Measurements from ENCODE around the gene DTNB. TPM values are rescaled to one million over a fixed set of nuclear protein-coding genes. Genes with fewer than 3 reads are reported as not detected.

Gene DTNB
- total and polyA plus RNA-seq, 2 donors (not counting 1 experiment from before 2014, with no cell fraction given) = 25.7 to 37.3 TPM

GRCh38 chr2:25594991-25595390 is 78.4 kb downstream of the DTNB start:
- no peak overlapping the region for H3K4me2 ChIP-seq (replicated peaks; ENCODE audit: low read depth, low read length, poor library complexity, severe bottlenecking)
- H3K27me3 ChIP-seq (replicated peaks in 1 of 4; ENCODE audit: control extremely low read depth in 1 of 4, control insufficient read depth in 3 of 4, insufficient read depth in 4 of 4, low read length in 3 of 4) = no peaks in the 10 kb centered on the region
- H3K4me1 ChIP-seq (ENCODE audit: control insufficient read depth in 2 of 2, insufficient read depth in 2 of 2, low read length in 2 of 2) = peaks cover 0 to 8% of the 10 kb centered on the region in 2 donors
- no peaks in the 10 kb centered on the region for H3K9me3 Mint-ChIP-seq (ENCODE audit: insufficient read depth)
- no peaks in the 10 kb centered on the region for H4K20me1 ChIP-seq (ENCODE audit: control insufficient read depth, insufficient read depth, low read length, poor library complexity, severe bottlenecking)
- DNase-seq (no peak), ATAC-seq (ENCODE audit: low read depth) (no peak)
- POLR2A ChIA-PET = no interaction called here
- H3K4me3 ChIP-seq (ENCODE audit: control extremely low read depth in 1 of 5, extremely low read depth in 1 of 5, insufficient read depth in 1 of 5, low read depth in 2 of 5, low read length in 4 of 5) = no peak overlapping the region
- no peak overlapping the region for H3K27ac ChIP-seq (ENCODE audit: low read length in 2 of 2)
- no peak overlapping the region for H3K4me3 Mint-ChIP-seq
- H3K9ac ChIP-seq (ENCODE audit: low read length) = no peak overlapping the region
- peaks cover 11% of the 10 kb centered on the region for H3K4me1 Mint-ChIP-seq
- no peak overlapping the region for H3K27ac Mint-ChIP-seq
- no peaks in the 10 kb centered on the region for H3K27me3 Mint-ChIP-seq
- WGBS (ENCODE audit: insufficient coverage) = 100% methylated on average over 1 of the region's 3 CpGs
- H3K9me3 ChIP-seq (ENCODE audit: control extremely low read depth in 1 of 3, control insufficient read depth in 2 of 3, insufficient read depth in 1 of 3, low read length in 2 of 3) = no peaks in the 10 kb centered on the region
- no peaks in the 10 kb centered on the region for H3K36me3 ChIP-seq (replicated peaks in 1 of 2; ENCODE audit: control extremely low read depth in 1 of 2, control insufficient read depth in 1 of 2, extremely low read depth in 1 of 2, insufficient read depth in 2 of 2, low read length in 1 of 2)
- no peak overlapping the region for H2AFZ ChIP-seq (ENCODE audit: insufficient read depth, low read depth, low read length, poor library complexity, severe bottlenecking)
- intact Hi-C loops (cut with micrococcal nuclease) = no loop called here
- no peaks in the 10 kb centered on the region for H3K79me2 ChIP-seq (ENCODE audit: control insufficient read depth, insufficient read depth, low read length)
- no peak for TF ChIP-seq EZH2 (IDR thresholded peaks at IDR 0.05; ENCODE audit: borderline replicate concordance, insufficient read depth, low read depth, low read length, poor library complexity, severe bottlenecking)
- TF ChIP-seq CTCF (IDR thresholded peaks at IDR 0.05) = no peak
- CTCF ChIA-PET = interaction anchor here (0.6 to 1.8 kb wide), 2 partner anchors 12 to 1194 kb away, joined by 4 to 7 read pairs; no protein-coding TSS in a partner anchor

GRCh38 chr2:25592766-25593292 is 80.5 kb downstream of the DTNB start:
- Histone ChIP-seq H2AFZ (ENCODE audit: insufficient read depth, low read depth, low read length, poor library complexity, severe bottlenecking) (no peak overlapping the region), H3K27me3 (replicated peaks in 1 of 4; ENCODE audit: control extremely low read depth in 1 of 4, control insufficient read depth in 3 of 4, insufficient read depth in 4 of 4, low read length in 3 of 4) (no peaks in the 10 kb centered on the region), H3K9ac (ENCODE audit: low read length) (no peak overlapping the region), H3K36me3 (replicated peaks in 1 of 2; ENCODE audit: control extremely low read depth in 1 of 2, control insufficient read depth in 1 of 2, extremely low read depth in 1 of 2, insufficient read depth in 2 of 2, low read length in 1 of 2) (no peaks in the 10 kb centered on the region), H3K4me1 (ENCODE audit: control insufficient read depth in 2 of 2, insufficient read depth in 2 of 2, low read length in 2 of 2) (peaks cover 0 to 5% of the 10 kb centered on the region in 2 donors), H3K9me3 (ENCODE audit: control extremely low read depth in 1 of 3, control insufficient read depth in 2 of 3, insufficient read depth in 1 of 3, low read length in 2 of 3) (no peaks in the 10 kb centered on the region), H3K79me2 (ENCODE audit: control insufficient read depth, insufficient read depth, low read length) (no peaks in the 10 kb centered on the region), H3K4me2 (replicated peaks; ENCODE audit: low read depth, low read length, poor library complexity, severe bottlenecking) (no peak overlapping the region), H4K20me1 (ENCODE audit: control insufficient read depth, insufficient read depth, low read length, poor library complexity, severe bottlenecking) (no peaks in the 10 kb centered on the region), H3K4me3 (ENCODE audit: control extremely low read depth in 1 of 5, extremely low read depth in 1 of 5, insufficient read depth in 1 of 5, low read depth in 2 of 5, low read length in 4 of 5) (no peak overlapping the region), H3K27ac (ENCODE audit: low read length in 2 of 2) (no peak overlapping the region)
- Mint-ChIP-seq H3K9me3 (ENCODE audit: insufficient read depth) (no peaks in the 10 kb centered on the region), H3K27me3 (no peaks in the 10 kb centered on the region), H3K4me1 (peaks cover 10% of the 10 kb centered on the region), H3K27ac (peak overlapping the region; percentile 67), H3K4me3 (no peak overlapping the region)
- POLR2A ChIA-PET = no interaction called here
- intact Hi-C loops (cut with micrococcal nuclease) = no loop called here
- 83% methylated on average over 3 of the region's 8 CpGs for WGBS (ENCODE audit: insufficient coverage)
- DNase-seq = no peak
- ATAC-seq (ENCODE audit: low read depth) = no peak
- CTCF ChIA-PET = interaction anchor here (1.1 to 2.0 kb wide), 2 partner anchors 15 to 230 kb away, joined by 5 to 11 read pairs; no protein-coding TSS in a partner anchor
- no peak for TF ChIP-seq CTCF (IDR thresholded peaks at IDR 0.05)
- no peak for TF ChIP-seq EZH2 (IDR thresholded peaks at IDR 0.05; ENCODE audit: borderline replicate concordance, insufficient read depth, low read depth, low read length, poor library complexity, severe bottlenecking)

Measured in B cell (primary cell).